ENCODE data around the gene PIM1. TPM values are rescaled to one million over a fixed set of nuclear protein-coding genes. Genes with fewer than 3 reads are reported as not detected.

PIM1 gene
- total RNA-seq, 1 donor from 2014 or later = 56.8 TPM

DNA sequence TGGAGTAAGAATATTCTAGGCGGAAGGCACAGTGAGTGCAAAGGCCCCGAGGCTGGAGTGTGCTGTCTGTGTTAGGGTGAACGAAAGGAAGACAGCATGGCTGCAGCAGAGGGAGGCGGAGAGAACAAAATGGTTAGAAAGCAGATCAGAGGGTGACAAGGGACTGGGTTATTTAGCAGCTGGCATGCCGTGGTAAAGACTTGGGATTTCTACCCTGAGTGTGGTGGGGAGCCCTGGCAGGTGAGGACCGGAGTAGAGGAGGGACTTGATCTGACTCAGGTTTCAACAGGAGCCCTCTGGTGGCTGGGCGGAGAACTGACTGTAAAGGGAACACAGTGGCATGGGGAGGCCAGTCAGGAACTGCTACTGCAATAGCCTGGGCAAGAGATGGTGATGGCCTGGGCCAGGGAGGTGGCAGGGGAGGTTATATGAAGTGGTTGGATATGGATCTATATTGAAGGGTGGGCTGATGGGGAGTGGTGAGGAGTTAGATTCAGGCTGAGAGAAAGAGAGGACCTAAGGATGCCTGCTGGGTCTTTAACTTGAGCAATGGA is 38.0 kb downstream of the PIM1 start:
- Histone ChIP-seq H3K36me3 (no peaks in the 10 kb centered on the region), H3K4me3 (no peak overlapping the region), H3K9me3 (no peaks in the 10 kb centered on the region), H3K27me3 (ENCODE audit: low read depth) (no peaks in the 10 kb centered on the region), H3K4me1 (peaks cover 10% of the 10 kb centered on the region), H3K27ac (no peak overlapping the region)
- intact Hi-C loops (cut with DNase I) = loop anchor here (10.0 kb wide), 2 partner anchors 183 to 323 kb away; partner anchors contain the start of gene C6orf89
- peak; percentile 90 for DNase-seq
- ATAC-seq = peak; percentile 82 to 88
- TF ChIP-seq, protein P1, sequence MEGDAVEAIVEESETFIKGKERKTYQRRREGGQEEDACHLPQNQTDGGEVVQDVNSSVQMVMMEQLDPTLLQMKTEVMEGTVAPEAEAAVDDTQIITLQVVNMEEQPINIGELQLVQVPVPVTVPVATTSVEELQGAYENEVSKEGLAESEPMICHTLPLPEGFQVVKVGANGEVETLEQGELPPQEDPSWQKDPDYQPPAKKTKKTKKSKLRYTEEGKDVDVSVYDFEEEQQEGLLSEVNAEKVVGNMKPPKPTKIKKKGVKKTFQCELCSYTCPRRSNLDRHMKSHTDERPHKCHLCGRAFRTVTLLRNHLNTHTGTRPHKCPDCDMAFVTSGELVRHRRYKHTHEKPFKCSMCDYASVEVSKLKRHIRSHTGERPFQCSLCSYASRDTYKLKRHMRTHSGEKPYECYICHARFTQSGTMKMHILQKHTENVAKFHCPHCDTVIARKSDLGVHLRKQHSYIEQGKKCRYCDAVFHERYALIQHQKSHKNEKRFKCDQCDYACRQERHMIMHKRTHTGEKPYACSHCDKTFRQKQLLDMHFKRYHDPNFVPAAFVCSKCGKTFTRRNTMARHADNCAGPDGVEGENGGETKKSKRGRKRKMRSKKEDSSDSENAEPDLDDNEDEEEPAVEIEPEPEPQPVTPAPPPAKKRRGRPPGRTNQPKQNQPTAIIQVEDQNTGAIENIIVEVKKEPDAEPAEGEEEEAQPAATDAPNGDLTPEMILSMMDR (IDR thresholded peaks at IDR 0.05) = peak; percentile 77

DNA sequence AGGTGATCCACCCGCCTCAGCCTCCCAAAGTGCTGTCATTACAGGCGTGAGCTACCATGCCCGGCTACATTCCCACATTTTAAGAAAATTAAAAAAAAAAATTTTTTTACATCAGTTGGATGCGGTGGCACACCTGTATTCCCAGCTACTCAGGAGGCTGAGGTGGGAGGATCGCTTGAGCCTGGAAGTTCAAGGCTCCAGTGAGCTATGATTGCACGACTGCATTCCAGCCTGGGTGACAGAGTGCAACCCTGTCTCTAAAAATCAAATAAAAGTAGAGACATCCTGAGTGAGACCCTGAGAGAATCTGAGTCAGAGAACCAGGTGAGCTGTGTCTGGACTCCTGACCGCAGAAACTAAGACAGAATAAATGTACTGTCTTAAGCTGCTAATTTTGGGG is 38.8 kb downstream of the PIM1 start:
- Histone ChIP-seq H3K27ac (no peak overlapping the region), H3K9me3 (no peaks in the 10 kb centered on the region), H3K4me3 (no peak overlapping the region), H3K36me3 (no peaks in the 10 kb centered on the region), H3K27me3 (ENCODE audit: low read depth) (no peaks in the 10 kb centered on the region), H3K4me1 (peaks cover 10% of the 10 kb centered on the region)
- DNase-seq = no peak
- TF ChIP-seq, protein P1 (IDR thresholded peaks at IDR 0.05) = no peak
- intact Hi-C loops (cut with DNase I) = loop anchor here (10.0 kb wide), 2 partner anchors 184 to 324 kb away; partner anchors contain the start of gene C6orf89
- no peak for ATAC-seq

DNA sequence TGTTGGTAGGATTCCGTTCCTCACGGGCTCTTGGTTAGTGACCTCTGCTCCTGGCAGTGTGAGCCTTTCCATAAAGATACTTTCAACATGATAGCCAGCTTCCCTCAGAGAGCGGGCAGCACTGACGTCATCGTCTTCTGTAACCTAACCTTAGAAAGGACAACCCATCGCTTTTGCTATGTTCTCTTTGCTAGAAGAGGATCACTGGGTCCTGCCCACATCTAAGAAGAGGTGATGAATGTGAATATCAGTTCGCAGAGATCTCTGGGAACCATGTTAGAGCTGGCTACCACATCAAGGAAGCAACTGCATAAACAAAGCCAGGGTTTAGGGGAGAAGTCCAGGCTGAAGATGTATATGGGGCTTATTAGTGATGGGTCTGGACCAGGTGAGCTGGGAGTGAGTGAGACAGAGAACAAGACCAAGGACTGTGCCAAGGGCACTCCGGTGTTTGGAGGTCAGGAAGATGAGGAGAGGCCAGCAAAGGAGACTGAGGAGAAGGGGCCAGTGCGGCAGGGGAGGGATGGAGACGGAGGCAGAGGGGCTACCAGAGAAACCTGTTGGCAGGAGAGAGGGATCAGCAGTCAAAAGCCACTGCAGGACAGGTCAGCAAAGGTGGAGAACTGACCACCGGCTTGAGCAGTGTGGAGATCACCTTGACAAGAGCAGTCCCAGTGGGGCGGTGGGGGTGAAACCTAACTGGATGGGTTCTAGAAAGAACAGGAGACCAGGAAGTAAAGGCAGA is 39.7 kb downstream of the PIM1 start:
- TF ChIP-seq, protein P1 (IDR thresholded peaks at IDR 0.05) = no peak
- Histone ChIP-seq H3K27me3 (ENCODE audit: low read depth) (no peaks in the 10 kb centered on the region), H3K36me3 (no peaks in the 10 kb centered on the region), H3K4me1 (peaks cover 10% of the 10 kb centered on the region), H3K9me3 (no peaks in the 10 kb centered on the region), H3K4me3 (no peak overlapping the region), H3K27ac (no peak overlapping the region)
- ATAC-seq (no peak), DNase-seq (no peak)
- intact Hi-C loops (cut with DNase I) = loop anchor here (10.0 kb wide), 2 partner anchors 185 to 325 kb away; partner anchors contain the start of gene C6orf89

DNA sequence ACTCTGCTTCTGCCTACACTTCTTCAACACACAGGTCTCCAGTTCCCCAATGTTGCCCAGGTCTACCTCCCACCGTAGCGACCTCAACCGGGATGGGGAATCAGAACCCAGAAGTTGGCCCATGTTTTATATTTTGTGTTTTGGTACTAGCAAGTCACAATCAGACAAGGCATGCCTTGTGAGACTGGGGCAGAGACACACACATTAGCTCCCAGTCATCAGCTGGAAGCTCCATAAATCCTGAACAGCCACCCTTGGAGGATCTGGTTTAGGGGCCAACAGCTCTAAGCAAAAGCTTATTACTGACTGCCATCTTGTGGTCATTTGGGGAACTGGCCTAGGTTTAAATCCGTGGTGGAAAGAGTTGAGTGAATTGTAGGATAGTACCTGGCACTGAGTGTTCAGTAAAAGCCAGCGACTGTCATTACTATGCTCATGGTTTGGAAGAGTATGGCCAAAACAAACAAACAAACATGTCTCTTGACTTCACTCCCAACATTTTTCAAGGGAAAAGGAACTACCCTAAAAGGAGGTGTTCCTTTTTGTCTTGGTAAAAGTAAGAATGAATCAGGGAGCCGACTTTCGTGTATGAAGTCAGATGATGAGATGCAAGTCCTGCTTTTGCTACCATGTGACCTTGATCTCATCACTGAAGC is 40.5 kb downstream of the PIM1 start:
- Histone ChIP-seq H3K27me3 (ENCODE audit: low read depth) (no peaks in the 10 kb centered on the region), H3K4me3 (no peak overlapping the region), H3K9me3 (no peaks in the 10 kb centered on the region), H3K36me3 (no peaks in the 10 kb centered on the region), H3K27ac (no peak overlapping the region), H3K4me1 (peaks cover 10% of the 10 kb centered on the region)
- DNase-seq (no peak), ATAC-seq (peak; percentile 75 to 83)
- intact Hi-C loops (cut with DNase I) = no loop called here
- TF ChIP-seq, protein P1 (IDR thresholded peaks at IDR 0.05) = peak; percentile 94

DNA sequence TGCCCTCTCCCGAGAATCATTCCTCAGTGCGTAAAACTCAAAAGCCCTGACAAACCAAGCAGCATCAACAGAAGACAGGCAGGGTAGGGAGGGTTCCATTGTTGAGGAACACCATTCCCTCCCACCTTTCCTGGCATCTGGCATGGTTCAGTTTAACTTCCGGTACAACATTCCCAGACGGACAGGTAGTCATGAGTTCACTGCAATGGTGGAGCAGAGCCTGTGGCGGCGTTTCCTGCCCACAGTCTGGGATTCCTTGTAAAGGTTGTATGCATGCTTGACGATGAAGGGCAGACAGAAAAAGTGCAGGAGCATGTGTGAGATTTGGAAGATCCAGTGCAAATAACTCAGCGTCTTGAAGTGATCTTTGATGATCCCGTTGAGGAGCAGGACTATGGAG is 42.3 kb downstream of the PIM1 start:
- peaks cover 10% of the 10 kb centered on the region for H3K4me1 ChIP-seq
- H3K27me3 ChIP-seq (ENCODE audit: low read depth) = no peaks in the 10 kb centered on the region
- H3K9me3 ChIP-seq = no peaks in the 10 kb centered on the region
- no peak overlapping the region for H3K27ac ChIP-seq
- H3K36me3 ChIP-seq = no peaks in the 10 kb centered on the region
- TF ChIP-seq, protein P1 (IDR thresholded peaks at IDR 0.05) = no peak
- ATAC-seq (no peak), DNase-seq (no peak)
- intact Hi-C loops (cut with DNase I) = no loop called here
- H3K4me3 ChIP-seq = no peak overlapping the region

Measured in lower lobe of right lung (tissue), 2 donors.